PFSK-1 (cell line): ENCODE data around the gene MBNL3.

ENCODE experiments used
- POLR2AphosphoS5 ChIP-seq: IDR thresholded peaks from 2 replicates; pipeline ENCODE4 v1.6.1; 2012; ENCODE audit warnings: low read depth, mild to moderate bottlenecking, control low read depth, low read length, moderate library complexity
- SIN3A ChIP-seq: IDR thresholded peaks from 2 replicates; pipeline ENCODE4 v1.6.1; 2012; ENCODE audit warnings: mild to moderate bottlenecking, low read length, moderate library complexity, borderline replicate concordance; ENCODE audit not compliant: insufficient read depth
- TAF1 ChIP-seq: IDR thresholded peaks from 2 replicates; pipeline ENCODE4 v1.6.1; 2012; ENCODE audit warnings: low read length, control low read depth, borderline replicate concordance; ENCODE audit not compliant: insufficient read depth
- TF ChIP-seq, protein P1 (sequence below), 2 experiments: IDR thresholded peaks; 2 replicates each; pipeline versions ENCODE4 v1.6.1 to v1.8.0; 2011 to 2012; ENCODE audit warnings: low read depth in 2 of 2, low read length in 2 of 2, control low read depth in 1 of 2, inconsistent platforms in 1 of 2, mild to moderate bottlenecking in 1 of 2, moderate library complexity in 1 of 2; ENCODE audit not compliant: insufficient read depth in 1 of 2

DNA sequence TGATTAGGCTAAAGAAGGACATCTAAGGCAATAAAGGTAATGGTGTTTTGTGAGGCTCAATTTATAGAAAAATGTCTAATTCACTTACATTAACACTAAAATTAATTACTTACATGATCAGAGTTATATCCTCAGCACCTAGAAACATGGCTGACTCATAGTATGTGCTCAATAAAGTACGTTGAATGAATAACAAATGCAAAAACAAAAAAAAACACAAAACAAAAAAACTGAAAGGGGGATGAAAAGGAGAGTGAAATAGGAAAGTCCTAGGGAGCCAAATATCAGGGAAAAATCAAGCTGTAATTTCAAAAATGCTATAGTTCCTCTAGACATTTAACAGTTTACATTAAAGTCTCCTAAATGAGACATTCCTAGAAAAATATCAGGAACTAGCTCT, 18.7 kb downstream of the MBNL3 start:
- TF ChIP-seq, protein P1, sequence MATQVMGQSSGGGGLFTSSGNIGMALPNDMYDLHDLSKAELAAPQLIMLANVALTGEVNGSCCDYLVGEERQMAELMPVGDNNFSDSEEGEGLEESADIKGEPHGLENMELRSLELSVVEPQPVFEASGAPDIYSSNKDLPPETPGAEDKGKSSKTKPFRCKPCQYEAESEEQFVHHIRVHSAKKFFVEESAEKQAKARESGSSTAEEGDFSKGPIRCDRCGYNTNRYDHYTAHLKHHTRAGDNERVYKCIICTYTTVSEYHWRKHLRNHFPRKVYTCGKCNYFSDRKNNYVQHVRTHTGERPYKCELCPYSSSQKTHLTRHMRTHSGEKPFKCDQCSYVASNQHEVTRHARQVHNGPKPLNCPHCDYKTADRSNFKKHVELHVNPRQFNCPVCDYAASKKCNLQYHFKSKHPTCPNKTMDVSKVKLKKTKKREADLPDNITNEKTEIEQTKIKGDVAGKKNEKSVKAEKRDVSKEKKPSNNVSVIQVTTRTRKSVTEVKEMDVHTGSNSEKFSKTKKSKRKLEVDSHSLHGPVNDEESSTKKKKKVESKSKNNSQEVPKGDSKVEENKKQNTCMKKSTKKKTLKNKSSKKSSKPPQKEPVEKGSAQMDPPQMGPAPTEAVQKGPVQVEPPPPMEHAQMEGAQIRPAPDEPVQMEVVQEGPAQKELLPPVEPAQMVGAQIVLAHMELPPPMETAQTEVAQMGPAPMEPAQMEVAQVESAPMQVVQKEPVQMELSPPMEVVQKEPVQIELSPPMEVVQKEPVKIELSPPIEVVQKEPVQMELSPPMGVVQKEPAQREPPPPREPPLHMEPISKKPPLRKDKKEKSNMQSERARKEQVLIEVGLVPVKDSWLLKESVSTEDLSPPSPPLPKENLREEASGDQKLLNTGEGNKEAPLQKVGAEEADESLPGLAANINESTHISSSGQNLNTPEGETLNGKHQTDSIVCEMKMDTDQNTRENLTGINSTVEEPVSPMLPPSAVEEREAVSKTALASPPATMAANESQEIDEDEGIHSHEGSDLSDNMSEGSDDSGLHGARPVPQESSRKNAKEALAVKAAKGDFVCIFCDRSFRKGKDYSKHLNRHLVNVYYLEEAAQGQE (IDR thresholded peaks at IDR 0.05; ENCODE audit: insufficient read depth in 1 of 2, low read depth in 2 of 2, low read length in 2 of 2), result no peak
- TF ChIP-seq SIN3A (no peak), POLR2AphosphoS5 (no peak), TAF1 (no peak)
